Adrenal gland (tissue), 12 donors: ENCODE measurements around the gene ARIH1. TPM values are rescaled to one million over a fixed set of nuclear protein-coding genes. Genes with fewer than 3 reads are reported as not detected.
"Not testable (repeated sequence)": the region's sequence is repeated elsewhere in the genome, so short reads cannot be mapped to it uniquely, and the experiment has no call there.

ENCODE experiments used
- DNase-seq, 7 donors: peaks; one replicate each; pipeline ENCODE4 v3.0.0-alpha.2; 2019 to 2020
- H3K27ac ChIP-seq, 5 donors: fragments of 200-600 bp; sonication (generic) in 4 of 5; 1 replicate in 3 of 5; 2 replicates in 2 of 5; pipeline versions ENCODE4 v1.5.1 to v1.8.0; 2016 to 2020; ENCODE audit warnings: mild to moderate bottlenecking in 1 of 5
- H3K27me3 ChIP-seq: fragments of 200-600 bp; 2 replicates; pipeline ENCODE4 v1.8.0; 2021
- H3K36me3 ChIP-seq, 2 donors: fragments of 200-600 bp; replicated peaks in 1 of 2; 1 replicate in 1 of 2; 2 replicates in 1 of 2; pipeline versions ENCODE4 v1.5.1 to v1.8.0; 2018 to 2022
- H3K4me1 ChIP-seq, 2 donors: fragments of 200-600 bp; replicated peaks in 1 of 2; 1 replicate in 1 of 2; 2 replicates in 1 of 2; pipeline versions ENCODE4 v1.5.1 to v1.8.0; 2018 to 2021
- H3K4me3 ChIP-seq, 4 donors: fragments of 200-600 bp; sonication (generic) in 3 of 4; one replicate each; pipeline ENCODE4 v1.5.1; 2016 to 2018
- H3K9me3 ChIP-seq, 3 donors: fragments of 200-600 bp; sonication (generic) in 1 of 3; replicated peaks in 1 of 3; 1 replicate in 2 of 3; 2 replicates in 1 of 3; pipeline versions ENCODE4 v1.5.1 to v1.8.0; 2016 to 2021
- CTCF ChIP-seq, 6 experiments: fragments of 450-650 bp in 4 of 6; fragments of 200-600 bp in 2 of 6; sonication (generic) in 1 of 6; IDR thresholded peaks; 1 replicate in 5 of 6; 2 replicates in 1 of 6; pipeline versions ENCODE4 v1.5.1 to v1.8.0; 2016 to 2021; ENCODE audit warnings: antibody characterized with exemption in 6 of 6, mild to moderate bottlenecking in 2 of 6, moderate library complexity in 1 of 6
- POLR2A ChIP-seq, 2 donors: fragments of 450-650 bp; IDR thresholded peaks; one replicate each; pipeline ENCODE4 v1.6.1; 2017; ENCODE audit warnings: antibody characterized with exemption in 2 of 2, mild to moderate bottlenecking in 2 of 2, moderate library complexity in 1 of 2
- WGBS, 4 donors: extraction: QIAGEN DNeasy Blood & Tissue Kit in 2 of 4; methylation state at CpG; one replicate each; pipeline versions ENCODE4 v1.1.5 to v1.1.7; 2013 to 2017; 5-methylcytosine and 5-hydroxymethylcytosine counted together
- intact Hi-C, 2 donors: fragments of 100-400 bp; cut with DNase I; formaldehyde crosslinking; loops; one replicate each; pipeline versions ENCODE4 v1.14.1 to v1.15.0; 2022 to 2023
- polyA plus RNA-seq, 3 donors: library from polyadenylated mRNA; stranded (reverse); fragments of 200-250 nt in 2 of 3; fragments of 350-450 nt in 1 of 3; fragmentation: Illumina TruSeq in 1 of 3; extraction: RNeasy Lipid Tissue Mini Kit (QIAGEN cat#74804) in 1 of 3; gene quantifications; one replicate each; pipeline ENCODE4 v1.2.3, GENCODE V29; 2013 to 2014
- total RNA-seq, 9 donors: library from RNA; depleted of rRNA in 4 of 9; stranded (reverse); fragments of >200 nt in 4 of 9; fragments of 120-200 nt in 1 of 9; fragmentation: NEBNext Ultra II Directional in 1 of 9; extraction: Animal tissue kit (Norgen Biotek cat#: 25700) in 1 of 9; gene quantifications; one replicate each; pipeline versions ENCODE4 v1.1.0 to v1.2.4, GENCODE V29; 2013 to 2023
- donor health status: healthy with polysubstance abuse.
- donor health status: Bipolar disorder and iron deficiency.
- donor health status: DM: yes; HTN: yes; CAD: no.
- donor health status: DM: no; HTN: no; CAD: no.
- donor health status: DM: no; HTN: no; CAD: no.
- donor health status: DM: yes; HTN: yes; CAD: no.

The ARIH1 gene
- total and polyA plus RNA-seq, 12 donors = 18.3 to 159 (median 58.8) TPM

DNA sequence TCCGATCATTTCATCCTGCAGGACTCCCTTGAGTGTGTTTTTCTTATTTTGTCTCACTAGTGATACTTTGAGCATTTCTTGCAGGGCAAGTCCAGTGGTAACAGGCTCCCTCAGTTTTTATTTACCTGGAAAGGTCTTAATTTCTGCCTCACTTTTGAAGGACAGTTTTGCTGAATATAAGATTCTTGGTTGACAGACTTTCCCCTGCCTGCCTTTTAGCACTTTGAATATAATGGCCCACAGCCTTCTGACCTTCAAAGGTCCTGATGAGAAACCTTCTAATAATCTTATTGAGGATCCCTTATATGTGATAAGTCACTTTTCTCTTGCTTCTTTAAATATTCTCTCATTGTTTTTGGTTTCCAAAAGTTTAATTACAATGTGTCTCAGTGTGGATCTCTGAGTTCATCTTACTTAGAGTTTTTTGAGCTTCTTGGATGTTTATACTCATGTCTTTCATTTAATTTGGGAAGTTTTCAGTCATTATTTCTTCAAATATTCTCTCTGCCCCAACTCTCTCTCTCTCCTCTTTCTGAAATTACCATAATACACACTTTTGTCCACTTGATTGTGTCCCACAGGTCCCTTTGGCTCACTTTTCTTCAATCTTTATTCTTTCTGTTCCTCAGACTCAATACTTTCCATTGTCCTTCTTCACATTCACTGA, 36.3 kb upstream of the ARIH1 start:
- DNase-seq = no peak
- Histone ChIP-seq H3K4me1 (no peaks in the 10 kb centered on the region), H3K9me3 (peaks cover 0 to 7% (median 5%) of the 10 kb centered on the region in 3 donors), H3K36me3 (no peaks in the 10 kb centered on the region), H3K4me3 (no peak overlapping the region), H3K27me3 (no peaks in the 10 kb centered on the region), H3K27ac (no peak overlapping the region)
- TF ChIP-seq CTCF (IDR thresholded peaks at IDR 0.05) (no peak), POLR2A (IDR thresholded peaks at IDR 0.05) (no peak)
- WGBS, 4 donors = 85 to 89% (median 87%) methylated on average over 1 of the region's 1 CpG
- intact Hi-C loops = no loop called here

DNA sequence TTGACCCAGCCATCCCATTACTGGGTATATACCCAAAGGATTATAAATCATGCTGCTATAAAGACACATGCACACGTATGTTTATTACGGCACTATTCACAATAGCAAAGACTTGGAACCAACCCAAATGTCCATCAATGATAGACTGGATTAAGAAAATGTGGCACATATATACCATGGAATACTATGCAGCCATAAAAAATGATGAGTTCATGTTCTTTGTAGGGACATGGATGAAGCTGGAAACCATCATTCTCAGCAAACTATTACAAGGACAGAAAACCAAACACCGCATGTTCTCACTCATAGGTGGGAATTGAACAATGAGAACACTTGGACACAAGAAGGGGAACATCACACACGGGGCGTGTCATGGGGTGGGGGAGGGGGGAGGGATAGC, 31.3 kb upstream of the ARIH1 start:
- intact Hi-C loops, H3K36me3 ChIP-seq, H3K4me3 ChIP-seq, H3K9me3 ChIP-seq, H3K27me3 ChIP-seq, H3K4me1 ChIP-seq, H3K27ac ChIP-seq, DNase-seq: not testable (repeated sequence)
- 92 to 100% (median 95%) methylated on average over 3 to 5 of the region's 5 CpGs for WGBS, 4 donors

DNA sequence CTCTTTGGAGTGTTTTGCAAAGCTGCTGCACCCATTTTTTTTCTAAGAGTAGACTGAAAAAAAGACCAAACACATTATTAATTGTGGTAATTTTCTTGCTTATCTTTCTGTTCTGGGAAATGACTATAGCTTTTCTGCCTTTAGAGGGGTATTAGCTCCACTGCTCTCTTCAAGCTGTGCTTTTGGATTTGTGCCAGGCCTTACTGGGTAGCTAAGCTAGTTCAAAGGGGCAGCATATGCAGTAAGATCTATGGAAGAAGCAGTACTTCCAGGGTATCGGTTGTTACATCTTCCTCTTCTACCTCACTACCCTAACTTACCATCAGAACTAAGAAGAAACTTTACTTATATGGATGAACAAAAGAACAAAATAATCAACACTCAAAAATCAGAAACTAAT, 28.7 kb upstream of the ARIH1 start:
- WGBS, 4 donors = 68 to 79% (median 74%) methylated on average over 1 of the region's 1 CpG
- TF ChIP-seq POLR2A (IDR thresholded peaks at IDR 0.05) (no peak), CTCF (IDR thresholded peaks at IDR 0.05) (no peak)

GRCh38 chr15:72450805-72451204, 23.3 kb upstream of the ARIH1 start:
- 74 to 82% (median 76%) methylated on average over 5 to 6 of the region's 6 CpGs for WGBS, 4 donors

More for the DNA sequence above, 28.7 kb upstream of the ARIH1 start:
- intact Hi-C loops = no loop called here
- Histone ChIP-seq H3K27ac (no peak overlapping the region), H3K27me3 (no peaks in the 10 kb centered on the region), H3K4me3 (no peak overlapping the region), H3K36me3 (no peaks in the 10 kb centered on the region), H3K9me3 (no peaks in the 10 kb centered on the region), H3K4me1 (no peaks in the 10 kb centered on the region)
- DNase-seq = no peak

More at GRCh38 chr15:72450805-72451204, 23.3 kb upstream of the ARIH1 start:
- H3K9me3 ChIP-seq = no peaks in the 10 kb centered on the region
- H3K36me3 ChIP-seq = no peaks in the 10 kb centered on the region
- H3K27ac ChIP-seq = no peak overlapping the region
- TF ChIP-seq POLR2A (IDR thresholded peaks at IDR 0.05) = no peak
- no peak for TF ChIP-seq CTCF (IDR thresholded peaks at IDR 0.05)
- H3K4me1 ChIP-seq = no peaks in the 10 kb centered on the region
- intact Hi-C loops = no loop called here
- no peak for DNase-seq
- no peak overlapping the region for H3K4me3 ChIP-seq
- H3K27me3 ChIP-seq = no peaks in the 10 kb centered on the region
